Stomach smooth muscle (tissue), 2 donors: ENCODE data around the gene DPP3.

Experiments
- H3K27ac ChIP-seq: one replicate; pipeline ENCODE4 v1.7.0; 2013; ENCODE audit warnings: mild to moderate bottlenecking, low read length, inconsistent platforms
- H3K27me3 ChIP-seq, 2 donors: one replicate each; pipeline ENCODE4 v1.7.0; 2013; ENCODE audit warnings: low read length in 2 of 2; ENCODE audit not compliant: insufficient read depth in 2 of 2, control insufficient read depth in 1 of 2
- H3K36me3 ChIP-seq, 2 donors: one replicate each; pipeline ENCODE4 v1.7.0; 2013; ENCODE audit warnings: low read length in 2 of 2; ENCODE audit not compliant: control insufficient read depth in 2 of 2, insufficient read depth in 2 of 2
- H3K4me1 ChIP-seq: one replicate; pipeline ENCODE4 v1.7.0; 2013; ENCODE audit warnings: low read length; ENCODE audit not compliant: control insufficient read depth, insufficient read depth
- H3K4me3 ChIP-seq, 2 donors: one replicate each; pipeline ENCODE4 v1.7.0; 2013; ENCODE audit warnings: low read length in 2 of 2
- H3K9ac ChIP-seq, 2 donors: one replicate each; pipeline ENCODE4 v1.7.0; 2013; ENCODE audit warnings: low read length in 2 of 2, mild to moderate bottlenecking in 1 of 2
- H3K9me3 ChIP-seq, 2 donors: one replicate each; pipeline ENCODE4 v1.7.0; 2013; ENCODE audit warnings: low read length in 2 of 2; ENCODE audit not compliant: control insufficient read depth in 2 of 2
- donor health status: healthy.
- donor health status: Pancreatic carcinoma.

DPP3 gene

GRCh38 chr11:66465373-66466224 lies 14.6 kb upstream of the DPP3 start:
- Histone ChIP-seq H3K4me3 (peak overlapping the region; percentile 66 to 81), H3K27me3 (no peaks in the 10 kb centered on the region), H3K9me3 (no peaks in the 10 kb centered on the region), H3K36me3 (peaks cover under 1 to 3% of the 10 kb centered on the region in 2 donors), H3K27ac (no peak overlapping the region), H3K4me1 (peaks cover 22% of the 10 kb centered on the region), H3K9ac (peak overlapping the region in 1 of 2 donors; percentile 73)

DNA sequence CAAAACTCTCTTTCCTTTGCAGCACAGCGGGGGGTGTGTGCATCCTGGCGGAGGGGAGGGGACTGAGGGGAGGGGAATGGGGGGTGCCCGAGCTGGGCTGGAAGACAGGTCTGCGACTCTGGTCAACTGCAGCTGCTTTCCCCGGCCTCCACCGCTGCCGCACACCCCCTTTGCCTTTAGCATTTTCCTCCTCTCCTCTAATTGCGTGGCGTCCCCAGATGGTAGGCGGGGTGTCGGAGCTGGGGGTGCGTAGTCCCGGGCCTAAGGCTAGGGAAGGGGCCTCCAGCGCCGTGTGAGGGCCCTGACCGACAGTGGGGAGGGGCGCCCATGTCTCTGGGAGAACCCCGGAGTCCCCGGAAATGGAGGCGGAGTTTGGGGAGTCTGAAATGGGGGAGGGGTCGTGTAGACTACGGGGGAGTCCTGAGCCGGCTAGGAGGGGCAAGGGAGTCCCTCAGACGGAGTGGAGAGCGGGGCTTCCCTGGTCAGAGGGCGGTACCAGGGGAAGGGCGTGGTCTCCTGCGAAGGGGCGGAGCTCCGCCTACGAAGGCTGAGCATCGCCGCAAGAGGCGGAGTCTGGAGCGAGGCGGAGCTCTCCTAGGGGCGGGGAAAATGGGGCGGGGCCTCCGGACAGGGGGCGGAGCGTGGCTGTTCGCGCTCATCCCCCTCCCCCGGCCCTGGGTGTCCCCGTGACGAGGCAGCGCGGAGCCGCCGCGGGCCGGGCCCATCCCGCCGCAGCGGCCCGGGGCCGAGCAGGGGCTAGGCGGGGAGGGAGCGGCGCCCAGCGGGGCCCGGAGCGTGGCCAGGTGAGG lies 13.8 kb upstream of the DPP3 start, which contains the start of gene PELI3:
PELI3 (plus strand) TSS at position 681 of the 809 bp plus-strand sequence. CDS start 1,224 bp downstream, outside the sequence.
- H3K36me3 ChIP-seq, result peaks cover 3 to 11% of the 10 kb centered on the region in 2 donors
- H3K27me3 ChIP-seq, result no peaks in the 10 kb centered on the region
- no peaks in the 10 kb centered on the region for H3K9me3 ChIP-seq
- H3K4me3 ChIP-seq, result peak within 1 kb of the TSS; percentile 71 to 81
- peak within 1 kb of the TSS; percentile 75 to 79 for H3K9ac ChIP-seq
- H3K4me1 ChIP-seq, result peaks cover 22% of the 10 kb centered on the region
- peak within 1 kb of the TSS; percentile 55 for H3K27ac ChIP-seq

DNA sequence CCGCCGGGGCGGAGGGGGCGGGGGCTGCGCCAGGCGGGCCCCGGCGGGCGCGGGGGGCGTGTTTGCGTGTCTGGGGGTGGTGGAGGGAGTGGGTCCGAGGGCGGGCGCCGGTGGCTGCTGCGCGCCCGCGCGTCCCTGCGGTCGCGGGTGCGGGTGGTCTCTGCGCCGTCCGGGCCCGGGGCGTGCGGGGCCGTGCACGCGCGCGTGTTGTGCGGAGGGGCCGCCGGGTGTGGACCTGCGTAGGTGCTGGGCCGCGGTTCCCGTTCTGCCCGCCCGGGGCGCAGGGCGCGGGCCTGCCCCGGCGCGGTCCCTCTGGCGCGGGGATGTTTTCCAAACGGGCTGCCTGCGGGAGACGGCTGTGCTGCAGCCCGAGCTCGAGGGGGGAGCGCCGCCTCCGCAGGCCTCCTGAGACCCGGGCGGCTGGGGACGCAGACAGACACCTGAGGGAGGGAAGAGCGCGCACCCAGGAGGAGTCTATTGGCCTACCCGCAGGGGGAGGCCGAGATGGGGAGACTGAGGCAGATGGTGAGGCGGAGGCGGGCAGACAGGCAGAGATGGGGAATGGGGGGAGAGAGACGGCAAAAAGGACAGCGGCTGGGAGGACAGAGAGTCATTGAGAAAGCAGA lies 13.1 kb upstream of the DPP3 start:
- H3K27ac ChIP-seq, result no peak overlapping the region

GRCh38 chr11:66467756-66468155 lies 12.5 kb upstream of the DPP3 start:
- Histone ChIP-seq H3K9ac (peak overlapping the region; percentile 75 to 79), H3K27ac (no peak overlapping the region)

More for the DNA sequence above, 13.1 kb upstream of the DPP3 start:
- Histone ChIP-seq H3K4me1 (peaks cover 22% of the 10 kb centered on the region), H3K9ac (peak overlapping the region; percentile 75 to 79), H3K9me3 (no peaks in the 10 kb centered on the region), H3K36me3 (peaks cover 4 to 14% of the 10 kb centered on the region in 2 donors), H3K4me3 (peak overlapping the region; percentile 71 to 81), H3K27me3 (no peaks in the 10 kb centered on the region)

DNA sequence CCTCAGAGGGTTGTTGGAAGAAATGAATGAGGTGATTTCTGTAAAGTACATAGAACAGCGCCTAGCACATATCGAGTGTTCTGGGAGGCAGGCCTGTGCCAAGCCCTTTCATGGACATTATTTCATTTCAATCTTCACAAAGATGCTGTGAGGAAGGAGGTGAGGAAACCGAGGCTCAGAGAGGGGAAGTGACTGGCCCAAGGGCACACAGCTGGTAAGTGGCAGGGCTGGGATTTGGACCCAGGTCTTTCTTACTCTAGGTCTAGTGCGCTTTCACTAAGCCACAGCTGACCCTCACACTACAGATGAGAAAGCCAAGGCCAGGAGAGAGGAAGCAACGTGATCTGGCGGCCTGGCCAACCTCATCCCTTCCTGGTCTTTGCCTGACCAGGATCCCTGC lies 11.5 kb upstream of the DPP3 start:
- Histone ChIP-seq H3K36me3 (peaks cover 18 to 28% of the 10 kb centered on the region in 2 donors), H3K9ac (peak overlapping the region in 1 of 2 donors; percentile 13), H3K9me3 (no peaks in the 10 kb centered on the region), H3K4me1 (peaks cover 22% of the 10 kb centered on the region), H3K27ac (no peak overlapping the region), H3K4me3 (no peak overlapping the region), H3K27me3 (no peaks in the 10 kb centered on the region)

More at GRCh38 chr11:66467756-66468155, 12.5 kb upstream of the DPP3 start:
- H3K9me3 ChIP-seq, result no peaks in the 10 kb centered on the region
- H3K4me1 ChIP-seq, result peaks cover 22% of the 10 kb centered on the region
- peaks cover 10 to 20% of the 10 kb centered on the region in 2 donors for H3K36me3 ChIP-seq
- H3K4me3 ChIP-seq, result peak overlapping the region; percentile 71 to 81
- H3K27me3 ChIP-seq, result no peaks in the 10 kb centered on the region

GRCh38 chr11:66469441-66469840 lies 10.8 kb upstream of the DPP3 start:
- peaks cover 22% of the 10 kb centered on the region for H3K4me1 ChIP-seq
- peaks cover 26 to 33% of the 10 kb centered on the region in 2 donors for H3K36me3 ChIP-seq
- H3K27me3 ChIP-seq, result no peaks in the 10 kb centered on the region
- no peak overlapping the region for H3K9ac ChIP-seq
- no peaks in the 10 kb centered on the region for H3K9me3 ChIP-seq
- no peak overlapping the region for H3K4me3 ChIP-seq
- no peak overlapping the region for H3K27ac ChIP-seq

DNA sequence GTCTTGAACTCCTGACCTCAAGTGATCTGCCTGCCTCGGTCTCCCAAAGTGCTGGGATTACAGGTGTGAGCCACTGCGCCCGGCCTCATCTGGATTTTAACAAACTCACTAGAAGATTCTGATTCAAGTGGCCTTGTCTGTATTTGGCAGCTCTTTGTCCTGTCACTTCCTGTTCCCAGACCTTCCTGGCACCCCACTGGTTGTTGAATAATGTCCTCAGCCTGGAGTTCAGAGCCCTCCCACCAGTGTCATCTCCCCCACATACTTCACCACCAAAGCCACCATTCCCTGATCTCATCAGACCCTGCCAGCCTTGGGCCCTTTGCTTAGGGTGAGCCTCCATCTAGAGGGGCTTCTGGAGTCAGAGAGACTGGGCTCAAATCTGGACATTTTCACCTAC lies 10.2 kb upstream of the DPP3 start:
- Histone ChIP-seq H3K4me1 (peaks cover 22% of the 10 kb centered on the region), H3K27ac (no peak overlapping the region), H3K4me3 (no peak overlapping the region), H3K9ac (no peak overlapping the region), H3K9me3 (no peaks in the 10 kb centered on the region), H3K36me3 (peaks cover 26 to 37% of the 10 kb centered on the region in 2 donors), H3K27me3 (no peaks in the 10 kb centered on the region)

DNA sequence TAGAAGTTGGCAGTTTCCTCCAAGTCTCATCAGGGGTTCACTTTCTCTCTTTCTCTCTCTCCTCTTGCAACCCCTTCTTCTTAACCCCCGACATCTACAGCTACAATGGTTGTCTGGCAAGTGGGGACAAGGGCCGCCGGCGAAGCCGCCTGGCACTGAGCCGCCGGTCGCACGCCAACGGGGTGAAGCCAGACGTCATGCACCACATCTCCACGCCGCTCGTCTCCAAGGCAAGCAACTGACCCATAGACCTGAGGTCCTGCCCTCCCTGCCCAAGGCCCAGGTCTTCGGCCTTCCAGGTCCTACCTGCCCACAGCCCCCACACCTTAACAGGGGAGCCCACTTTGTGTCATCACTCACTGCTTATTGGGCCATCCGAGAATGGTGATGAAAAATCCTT lies 9.1 kb upstream of the DPP3 start:
- Histone ChIP-seq H3K36me3 (peaks cover 26 to 37% of the 10 kb centered on the region in 2 donors), H3K9me3 (no peaks in the 10 kb centered on the region), H3K27ac (no peak overlapping the region), H3K4me1 (peaks cover 17% of the 10 kb centered on the region), H3K27me3 (no peaks in the 10 kb centered on the region), H3K9ac (no peak overlapping the region), H3K4me3 (no peak overlapping the region)

DNA sequence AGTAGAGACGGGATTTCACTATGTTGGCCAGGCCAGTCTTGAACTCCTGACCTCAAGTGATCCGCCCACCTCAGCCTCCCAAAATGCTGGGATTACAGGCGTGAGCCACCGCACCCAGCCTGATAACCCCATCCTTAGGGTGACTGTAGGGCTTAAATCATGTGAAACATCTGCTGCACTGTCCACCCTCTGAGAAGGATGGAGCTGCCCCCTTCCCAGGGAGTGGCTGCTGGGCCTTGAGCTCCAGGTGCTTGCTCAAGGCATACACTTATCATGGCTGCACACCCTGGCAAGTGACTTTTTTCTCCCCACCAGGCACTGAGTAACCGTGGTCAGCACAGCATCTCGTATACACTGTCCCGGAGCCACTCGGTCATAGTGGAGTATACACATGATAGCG lies 8.2 kb upstream of the DPP3 start:
- H3K9me3 ChIP-seq, result no peaks in the 10 kb centered on the region
- no peak overlapping the region for H3K27ac ChIP-seq
- no peak overlapping the region for H3K9ac ChIP-seq
- peaks cover 11% of the 10 kb centered on the region for H3K4me1 ChIP-seq
- H3K27me3 ChIP-seq, result no peaks in the 10 kb centered on the region
- H3K36me3 ChIP-seq, result peaks cover 26 to 37% of the 10 kb centered on the region in 2 donors
- no peak overlapping the region for H3K4me3 ChIP-seq

GRCh38 chr11:66473167-66473566 lies 7.1 kb upstream of the DPP3 start:
- H3K4me1 ChIP-seq, result peaks cover under 1% of the 10 kb centered on the region
- H3K4me3 ChIP-seq, result no peak overlapping the region
- no peaks in the 10 kb centered on the region for H3K9me3 ChIP-seq
- no peaks in the 10 kb centered on the region for H3K27me3 ChIP-seq
- H3K9ac ChIP-seq, result no peak overlapping the region
- no peak overlapping the region for H3K27ac ChIP-seq
- peaks cover 26 to 37% of the 10 kb centered on the region in 2 donors for H3K36me3 ChIP-seq
